Measurements from ENCODE around the gene TMEM79. TPM values are rescaled to one million over a fixed set of nuclear protein-coding genes. Genes with fewer than 3 reads are reported as not detected.

Gene TMEM79
- total and polyA plus RNA-seq, 2 experiments from 2014 or later: 3.0 to 4.0 TPM

- H3K27ac ChIP-seq: no peak overlapping the region
- TF ChIP-seq CTCF (IDR thresholded peaks at IDR 0.05; ENCODE audit: low read depth, low read length): no peak
- H3K9me3 ChIP-seq (ENCODE audit: low read depth): no peaks in the 10 kb centered on the region
- H3K4me1 ChIP-seq (ENCODE audit: low read depth): peaks cover 10% of the 10 kb centered on the region
- DNase-seq (ENCODE audit: low read depth in 1 of 2, low spot score in 1 of 2): peak in 1 of 2 donors; percentile 49
- H3K27me3 ChIP-seq: no peaks in the 10 kb centered on the region
- H3K4me3 ChIP-seq: no peak overlapping the region
- H3K36me3 ChIP-seq: peaks cover 60% of the 10 kb centered on the region
These were observed 7.6 kb upstream of the TMEM79 start for GRCh38 chr1:156276532-156276931.

GRCh38 chr1:156276966-156277381, 7.2 kb upstream of the TMEM79 start:
- peak in 1 of 2 donors; percentile 68 for DNase-seq (ENCODE audit: low read depth in 1 of 2, low spot score in 1 of 2)
- Histone ChIP-seq H3K27me3 (no peaks in the 10 kb centered on the region), H3K4me1 (ENCODE audit: low read depth) (peaks cover 14% of the 10 kb centered on the region), H3K36me3 (peaks cover 56% of the 10 kb centered on the region), H3K27ac (no peak overlapping the region), H3K4me3 (no peak overlapping the region), H3K9me3 (ENCODE audit: low read depth) (no peaks in the 10 kb centered on the region)
- no peak for TF ChIP-seq CTCF (IDR thresholded peaks at IDR 0.05; ENCODE audit: low read depth, low read length)

GRCh38 chr1:156279837-156280236, 4.3 kb upstream of the TMEM79 start:
- Histone ChIP-seq H3K36me3 (peaks cover 32% of the 10 kb centered on the region), H3K4me3 (no peak overlapping the region), H3K4me1 (ENCODE audit: low read depth) (peaks cover 19% of the 10 kb centered on the region), H3K9me3 (ENCODE audit: low read depth) (no peaks in the 10 kb centered on the region), H3K27me3 (no peaks in the 10 kb centered on the region), H3K27ac (no peak overlapping the region)
- no peak for TF ChIP-seq CTCF (IDR thresholded peaks at IDR 0.05; ENCODE audit: low read depth, low read length)
- DNase-seq (ENCODE audit: low read depth in 1 of 2, low spot score in 1 of 2): no peak

- Histone ChIP-seq H3K4me1 (ENCODE audit: low read depth) (peaks cover 19% of the 10 kb centered on the region), H3K27me3 (no peaks in the 10 kb centered on the region), H3K27ac (peak overlapping the region; percentile 94), H3K36me3 (peaks cover 21% of the 10 kb centered on the region), H3K9me3 (ENCODE audit: low read depth) (no peaks in the 10 kb centered on the region), H3K4me3 (peak overlapping the region; percentile 59)
- TF ChIP-seq CTCF (IDR thresholded peaks at IDR 0.05; ENCODE audit: low read depth, low read length): peak; percentile 17
- DNase-seq (ENCODE audit: low read depth in 1 of 2, low spot score in 1 of 2): peak; percentile 53 to 86
These were observed 2.8 kb upstream of the TMEM79 start for GRCh38 chr1:156281281-156281680.

GRCh38 chr1:156281693-156282478, 2.2 kb upstream of the TMEM79 start:
- DNase-seq (ENCODE audit: low read depth in 1 of 2, low spot score in 1 of 2): peak; percentile 12 to 31
- Histone ChIP-seq H3K27ac (peak overlapping the region; percentile 94), H3K4me1 (ENCODE audit: low read depth) (peaks cover 19% of the 10 kb centered on the region), H3K9me3 (ENCODE audit: low read depth) (no peaks in the 10 kb centered on the region), H3K27me3 (no peaks in the 10 kb centered on the region), H3K36me3 (peaks cover 15% of the 10 kb centered on the region), H3K4me3 (peak overlapping the region; percentile 59)
- TF ChIP-seq CTCF (IDR thresholded peaks at IDR 0.05; ENCODE audit: low read depth, low read length): no peak

Data from cardiac muscle cell (in vitro differentiated cells and primary cell).